Endothelial cell of umbilical vein (primary cell): ENCODE data around the gene C19orf67. TPM values are rescaled to one million over a fixed set of nuclear protein-coding genes. Genes with fewer than 3 reads are reported as not detected.
A peak's percentile ranks its signal among the peaks of the same experiment; 100 is the strongest.

Source experiments
- BruUV-seq: library from RNA; stranded (reverse); fragments of 400-500 nt; replicated peaks from 2 replicates; lab custom pipeline; 2021; lab: Mats Ljungman, UMichigan
- CTCF ChIA-PET: fragments of 300-600, 350-600 bp; sonication (Branson Sonifier 250); formaldehyde crosslinking; loops from one replicate; lab custom pipeline; 2021; ENCODE audit warnings: antibody characterized with exemption, inconsistent platforms; lab: Charles Lee
- POLR2A ChIA-PET: fragments of 300-600, 350-600 bp; sonication (Branson Sonifier 250); formaldehyde crosslinking; loops from one replicate; lab custom pipeline; 2021; ENCODE audit warnings: antibody characterized with exemption, inconsistent platforms; lab: Charles Lee
- DNase-seq: peaks from one replicate; pipeline ENCODE4 v3.0.0-alpha.2; 2011; ENCODE audit warnings: low read depth, low spot score
- FAIRE-seq: peaks from 2 replicates; lab custom pipeline; 2011; peaks lifted over from hg19 to GRCh38; lab: Jason Lieb, UNC
- H2AFZ ChIP-seq: 2 replicates; pipeline ENCODE4 v1.6.0; 2012; ENCODE audit warnings: low read depth, low read length, control low read depth, inconsistent platforms
- H3K27ac ChIP-seq: 2 replicates; pipeline ENCODE4 v1.5.1; 2011; ENCODE audit warnings: low read depth, mild to moderate bottlenecking, control low read depth, low read length, moderate library complexity; ENCODE audit not compliant: insufficient read depth
- H3K27me3 ChIP-seq, 2 experiments: 2 replicates each; pipeline versions ENCODE4 v1.6.0 to v1.6.1; 2011; ENCODE audit warnings: low read length in 2 of 2, mixed read lengths in 1 of 2; ENCODE audit not compliant: control insufficient read depth in 2 of 2, insufficient read depth in 2 of 2
- H3K36me3 ChIP-seq, 2 experiments: 2 replicates in 1 of 2; 3 replicates in 1 of 2; pipeline ENCODE4 v1.5.1; 2011; ENCODE audit warnings: low read length in 2 of 2, mild to moderate bottlenecking in 1 of 2, moderate library complexity in 1 of 2; ENCODE audit not compliant: control insufficient read depth in 2 of 2, insufficient read depth in 2 of 2; ENCODE audit errors: extremely low read depth in 1 of 2
- H3K4me1 ChIP-seq: 3 replicates; pipeline ENCODE4 v1.5.1; 2011; ENCODE audit warnings: mild to moderate bottlenecking, low read length; ENCODE audit not compliant: control insufficient read depth, insufficient read depth; ENCODE audit errors: extremely low read depth
- H3K4me2 ChIP-seq: 2 replicates; pipeline ENCODE4 v1.6.1; 2011; ENCODE audit warnings: low read length, control low read depth, mixed read lengths; ENCODE audit not compliant: insufficient read depth
- H3K4me3 ChIP-seq, 3 experiments: fragments of 200-600 bp in 1 of 3; sonication (generic), shearing (Covaris generic) in 1 of 3; replicated peaks in 1 of 3; 2 replicates each; pipeline ENCODE4 v1.5.1; 2011 to 2016; ENCODE audit warnings: control low read depth in 3 of 3, low read length in 3 of 3, mild to moderate bottlenecking in 2 of 3, inconsistent platforms in 1 of 3, low read depth in 1 of 3, moderate library complexity in 1 of 3; ENCODE audit not compliant: insufficient read depth in 1 of 3
- H3K79me2 ChIP-seq: 2 replicates; pipeline ENCODE4 v1.6.0; 2012; ENCODE audit warnings: low read length, inconsistent platforms; ENCODE audit not compliant: control insufficient read depth, insufficient read depth
- H3K9ac ChIP-seq: replicated peaks from 2 replicates; pipeline ENCODE3; 2011; ENCODE audit warnings: low read length, control low read depth; ENCODE audit not compliant: insufficient read depth; ENCODE audit errors: extremely low read depth
- H3K9me1 ChIP-seq: replicated peaks from 3 replicates; pipeline ENCODE4 v1.6.0; 2011; ENCODE audit warnings: mild to moderate bottlenecking, low read length; ENCODE audit not compliant: control insufficient read depth, insufficient read depth; ENCODE audit errors: extremely low read depth
- H3K9me3 ChIP-seq: replicated peaks from 2 replicates; pipeline ENCODE4 v1.5.1; 2012; ENCODE audit warnings: low read length, inconsistent platforms; ENCODE audit not compliant: control insufficient read depth, insufficient read depth
- H4K20me1 ChIP-seq: replicated peaks from 2 replicates; pipeline ENCODE3; 2011; ENCODE audit warnings: mild to moderate bottlenecking, low read length; ENCODE audit not compliant: control insufficient read depth, insufficient read depth; ENCODE audit errors: extremely low read depth
- EZH2 ChIP-seq: IDR thresholded peaks from 2 replicates; pipeline ENCODE4 v1.6.1; 2012; ENCODE audit warnings: borderline replicate concordance, low read depth, mild to moderate bottlenecking, moderate library complexity, low read length, inconsistent platforms; ENCODE audit not compliant: severe bottlenecking
- FOS ChIP-seq: IDR thresholded peaks from 2 replicates; pipeline ENCODE4 v1.6.1; 2011; ENCODE audit warnings: mild to moderate bottlenecking, low read length, moderate library complexity, borderline replicate concordance; ENCODE audit not compliant: insufficient read depth
- GATA2 ChIP-seq: IDR thresholded peaks from 2 replicates; pipeline ENCODE4 v1.7.0; 2011; ENCODE audit warnings: low read depth, mild to moderate bottlenecking, moderate library complexity, mixed read lengths, low read length; ENCODE audit not compliant: insufficient read length, insufficient read depth
- JUN ChIP-seq: IDR thresholded peaks from 2 replicates; pipeline ENCODE4 v1.6.1; 2011; ENCODE audit warnings: borderline replicate concordance, low read depth; ENCODE audit not compliant: insufficient read length, insufficient read depth
- MYC ChIP-seq: IDR thresholded peaks from one replicate; pipeline ENCODE4 v1.6.1; 2011; ENCODE audit warnings: mild to moderate bottlenecking, low read depth, low read length
- POLR2A ChIP-seq: IDR thresholded peaks from 2 replicates; pipeline ENCODE4 v1.6.1; 2012; ENCODE audit warnings: low read depth, mild to moderate bottlenecking, control low read depth, low read length
- POLR2AphosphoS5 ChIP-seq: IDR thresholded peaks from 2 replicates; pipeline ENCODE4 v1.6.1; 2012; ENCODE audit warnings: low read depth, mild to moderate bottlenecking, control low read depth, low read length, moderate library complexity; ENCODE audit not compliant: insufficient read depth
- dilution Hi-C: fragments of 300-500 bp; cut with MboI; formaldehyde crosslinking; loops from one replicate; pipeline ENCODE4 v1.15.0; 2019; ENCODE audit warnings: low sequenced_read_pairs; ENCODE audit not compliant: extremely low pct_ligation_motif_present
- intact Hi-C: fragments of 100-400 bp; cut with micrococcal nuclease; formaldehyde crosslinking; loops from one replicate; pipeline ENCODE4 v1.10.0; 2022
- polyA plus RNA-seq, 4 experiments: library from polyadenylated mRNA; depleted of rRNA in 3 of 4; stranded (reverse) in 3 of 4; unstranded in 1 of 4; fragments of >200 nt; gene quantifications; 2 replicates each; pipeline versions ENCODE4 v1.2.1 to v1.2.3, GENCODE V29; 2011 to 2012; ENCODE audit warnings: missing spikeins in 1 of 4
- total RNA-seq: library from RNA; stranded (reverse); gene quantifications from 2 replicates; pipeline ENCODE4 v1.2.3, GENCODE V29; 2021
- TF ChIP-seq, protein P1 (sequence below), 2 donors: IDR thresholded peaks; 1 replicate in 1 of 2; 2 replicates in 1 of 2; pipeline ENCODE4 v1.5.1; 2011; ENCODE audit warnings: low read length in 2 of 2, mild to moderate bottlenecking in 2 of 2, moderate library complexity in 2 of 2, control low read depth in 1 of 2, inconsistent platforms in 1 of 2, low read depth in 1 of 2; ENCODE audit not compliant: insufficient read depth in 1 of 2; ENCODE audit errors: extremely low read depth in 1 of 2
- TF ChIP-seq, protein P2 (sequence below): IDR thresholded peaks from 2 replicates; pipeline ENCODE4 v1.6.1; 2011; ENCODE audit not compliant: insufficient read depth, insufficient read length

Gene C19orf67
- total and polyA plus RNA-seq, 2 donors (not counting 3 experiments of a cell fraction or from before 2014, with no cell fraction given): 0.55 TPM; not detected in 1

DNA sequence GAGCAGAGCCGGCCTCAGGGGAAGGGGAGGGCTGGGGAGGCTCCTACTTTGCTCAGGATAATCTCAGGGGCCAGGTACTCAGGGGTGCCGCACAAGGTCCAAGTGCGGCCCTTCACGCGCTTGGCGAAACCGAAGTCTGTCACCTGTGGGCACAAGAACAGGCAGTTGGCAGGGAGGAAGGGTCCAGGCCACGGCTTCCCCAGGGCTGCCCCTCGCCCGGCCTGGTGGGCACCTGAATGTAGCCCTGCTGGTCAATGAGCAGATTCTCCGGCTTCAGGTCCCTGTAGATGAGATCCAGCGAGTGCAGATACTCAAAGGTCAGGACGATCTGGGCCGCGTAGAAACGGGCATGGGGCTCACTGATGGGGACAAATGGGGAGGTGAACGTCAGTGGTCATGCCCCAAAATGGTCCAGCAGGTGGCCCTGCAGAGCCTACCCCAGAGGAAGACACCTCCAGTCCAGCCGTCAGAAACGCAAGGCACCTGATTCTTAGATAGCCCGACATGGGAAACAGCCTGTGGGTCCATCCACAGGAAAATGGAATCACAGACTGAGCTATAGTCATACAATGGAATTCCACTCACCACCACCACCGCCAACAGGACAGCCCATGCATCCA lies 12.1 kb upstream of the C19orf67 start:
- ChIA-PET POLR2A (no interaction called here), CTCF (no interaction called here)
- H3K27ac ChIP-seq: no peak overlapping the region
- no peak for TF ChIP-seq MYC
- TF ChIP-seq, protein P1, sequence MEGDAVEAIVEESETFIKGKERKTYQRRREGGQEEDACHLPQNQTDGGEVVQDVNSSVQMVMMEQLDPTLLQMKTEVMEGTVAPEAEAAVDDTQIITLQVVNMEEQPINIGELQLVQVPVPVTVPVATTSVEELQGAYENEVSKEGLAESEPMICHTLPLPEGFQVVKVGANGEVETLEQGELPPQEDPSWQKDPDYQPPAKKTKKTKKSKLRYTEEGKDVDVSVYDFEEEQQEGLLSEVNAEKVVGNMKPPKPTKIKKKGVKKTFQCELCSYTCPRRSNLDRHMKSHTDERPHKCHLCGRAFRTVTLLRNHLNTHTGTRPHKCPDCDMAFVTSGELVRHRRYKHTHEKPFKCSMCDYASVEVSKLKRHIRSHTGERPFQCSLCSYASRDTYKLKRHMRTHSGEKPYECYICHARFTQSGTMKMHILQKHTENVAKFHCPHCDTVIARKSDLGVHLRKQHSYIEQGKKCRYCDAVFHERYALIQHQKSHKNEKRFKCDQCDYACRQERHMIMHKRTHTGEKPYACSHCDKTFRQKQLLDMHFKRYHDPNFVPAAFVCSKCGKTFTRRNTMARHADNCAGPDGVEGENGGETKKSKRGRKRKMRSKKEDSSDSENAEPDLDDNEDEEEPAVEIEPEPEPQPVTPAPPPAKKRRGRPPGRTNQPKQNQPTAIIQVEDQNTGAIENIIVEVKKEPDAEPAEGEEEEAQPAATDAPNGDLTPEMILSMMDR (IDR thresholded peaks at IDR 0.05; ENCODE audit: extremely low read depth in 1 of 2, insufficient read depth in 1 of 2, low read depth in 1 of 2, low read length in 2 of 2): peak in 1 of 2 donors; percentile 16
- dilution Hi-C loops: no loop called here
- H4K20me1 ChIP-seq: no peaks in the 10 kb centered on the region
- peaks cover 3% of the 10 kb centered on the region for H3K9me3 ChIP-seq
- DNase-seq (no peak), FAIRE-seq (no peak)
- H3K27me3 ChIP-seq: no peaks in the 10 kb centered on the region
- H3K4me1 ChIP-seq: no peaks in the 10 kb centered on the region
- intact Hi-C loops: no loop called here
- H3K36me3 ChIP-seq: peaks cover 0 to 17% of the 10 kb centered on the region in 2 experiments
- H3K4me3 ChIP-seq: no peak overlapping the region
- no peak overlapping the region for H2AFZ ChIP-seq
- BruUV-seq: no TSS peak
- H3K9me1 ChIP-seq: no peaks in the 10 kb centered on the region
- no peaks in the 10 kb centered on the region for H3K79me2 ChIP-seq
- H3K4me2 ChIP-seq: no peak overlapping the region
- no peak overlapping the region for H3K9ac ChIP-seq

DNA sequence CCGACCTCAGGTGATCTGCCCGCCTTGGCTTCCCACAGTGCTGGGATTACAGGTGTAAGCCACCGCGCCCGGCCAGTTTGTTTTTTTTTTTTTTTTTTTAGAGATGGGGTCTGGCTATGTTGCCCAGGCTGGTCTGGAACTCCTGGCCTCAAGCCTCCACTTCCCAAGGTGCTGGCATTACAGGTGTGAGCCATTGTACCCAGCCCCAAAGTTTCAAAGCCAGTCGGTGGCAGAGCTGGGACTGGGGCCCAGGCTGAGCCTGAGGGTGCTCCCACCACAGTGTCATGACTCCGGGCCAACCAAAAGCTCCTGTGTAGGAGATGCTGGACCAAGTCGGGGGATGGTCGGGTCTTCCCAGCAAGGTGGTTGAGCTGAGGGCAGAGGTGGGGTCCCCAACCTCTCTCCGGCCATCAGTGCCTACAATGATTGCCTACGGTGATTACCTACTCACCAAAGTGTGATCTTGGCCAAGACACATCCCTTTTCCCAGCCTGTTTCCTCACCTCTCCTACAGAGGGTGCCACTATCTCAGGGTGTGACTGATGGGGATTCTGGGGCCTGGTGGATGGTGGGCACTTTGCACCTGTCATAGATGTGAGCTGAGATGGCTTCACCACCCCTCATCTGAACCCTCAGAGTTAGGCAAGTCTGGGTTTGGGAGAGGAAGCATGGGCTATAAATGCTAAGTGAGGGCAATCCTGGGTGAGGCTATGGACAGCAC lies 10.8 kb upstream of the C19orf67 start:
- TF ChIP-seq, protein P1 (IDR thresholded peaks at IDR 0.05; ENCODE audit: extremely low read depth in 1 of 2, insufficient read depth in 1 of 2, low read depth in 1 of 2, low read length in 2 of 2): no peak
- TF ChIP-seq GATA2 (no peak), FOS (no peak), POLR2A (no peak), EZH2 (no peak), JUN (no peak), POLR2AphosphoS5 (no peak), MYC (no peak)
- TF ChIP-seq, protein P2, sequence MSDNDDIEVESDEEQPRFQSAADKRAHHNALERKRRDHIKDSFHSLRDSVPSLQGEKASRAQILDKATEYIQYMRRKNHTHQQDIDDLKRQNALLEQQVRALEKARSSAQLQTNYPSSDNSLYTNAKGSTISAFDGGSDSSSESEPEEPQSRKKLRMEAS: no peak
- H3K9ac ChIP-seq: no peak overlapping the region
- BruUV-seq: no TSS peak
- DNase-seq (no peak), FAIRE-seq (no peak)
- no peak overlapping the region for H3K4me2 ChIP-seq
- H3K4me3 ChIP-seq: no peak overlapping the region
- intact Hi-C loops (no loop called here), dilution Hi-C loops (no loop called here)
- peaks cover 7% of the 10 kb centered on the region for H3K4me1 ChIP-seq
- no peaks in the 10 kb centered on the region for H4K20me1 ChIP-seq
- H3K9me3 ChIP-seq: peaks cover 3% of the 10 kb centered on the region
- peaks cover 0 to 11% of the 10 kb centered on the region in 2 experiments for H3K36me3 ChIP-seq
- ChIA-PET POLR2A (no interaction called here), CTCF (interaction anchor here (0.7 to 0.8 kb wide), 2 partner anchors 18 to 40 kb away, joined by 3 to 5 read pairs; partner anchors contain the start of gene ASF1B)
- no peaks in the 10 kb centered on the region for H3K79me2 ChIP-seq
- H3K27ac ChIP-seq: no peak overlapping the region
- no peak overlapping the region for H2AFZ ChIP-seq
- no peaks in the 10 kb centered on the region for H3K9me1 ChIP-seq
- H3K27me3 ChIP-seq: no peaks in the 10 kb centered on the region
